Measurements from ENCODE around the gene NFATC1. TPM values are rescaled to one million over a fixed set of nuclear protein-coding genes. Genes with fewer than 3 reads are reported as not detected.

NFATC1 gene
- total RNA-seq, 4 donors from 2014 or later = 0.79 to 4.8 (median 2.6) TPM

DNA sequence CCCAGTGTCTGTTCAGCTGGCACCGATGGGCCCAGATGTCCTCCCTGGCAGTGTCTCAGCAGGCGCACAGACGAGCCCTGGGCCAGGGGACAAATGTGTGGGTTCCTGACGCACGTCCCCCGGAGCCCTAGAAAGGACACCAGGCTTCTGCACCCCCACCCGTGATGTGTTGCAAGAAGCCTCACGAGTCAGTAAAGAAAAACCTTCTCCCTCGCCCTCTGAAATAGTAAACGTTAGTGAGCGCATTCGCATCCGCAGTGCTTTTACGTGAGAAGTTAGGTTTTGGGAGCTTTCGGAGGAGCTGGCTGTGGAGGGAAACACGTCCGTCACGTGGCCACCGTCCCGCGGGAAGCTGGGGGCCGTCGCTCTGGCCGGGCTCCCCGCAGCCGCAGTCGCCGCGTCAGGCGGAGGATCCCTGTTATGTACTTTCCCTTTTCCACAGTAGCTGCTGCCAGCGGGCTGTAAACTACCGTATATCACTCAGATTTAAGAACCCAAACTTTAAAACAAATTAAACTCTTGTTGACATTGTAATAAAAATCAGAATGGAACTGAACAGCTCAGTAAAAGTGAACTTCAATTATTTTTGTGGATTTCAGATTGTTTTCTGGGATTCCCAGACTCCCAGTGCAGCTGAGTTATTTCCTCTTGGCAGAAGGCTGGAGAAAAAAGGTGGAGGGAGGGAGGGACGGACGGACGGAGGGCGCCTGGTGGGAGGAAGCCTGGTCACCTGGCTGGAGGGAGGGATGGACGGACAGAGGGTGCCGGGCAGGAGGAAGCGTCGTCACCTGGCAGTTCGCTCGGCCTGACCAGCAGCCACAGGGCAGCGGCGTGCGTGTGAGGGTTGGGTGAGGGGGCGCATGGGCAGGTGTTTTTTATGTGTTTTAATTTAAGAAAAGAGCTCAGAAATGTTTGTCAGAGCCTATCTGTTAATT, 112.1 kb downstream of the NFATC1 start:
- H3K27ac ChIP-seq = peak overlapping the region; percentile 46 to 92 (median 82)
- peak overlapping the region; percentile 10 to 58 (median 40) for H3K4me3 ChIP-seq
- 30 to 33% methylated on average over 33 to 40 of the region's 46 CpGs for WGBS, 2 donors
- peaks cover 0 to 6% (median 0%) of the 10 kb centered on the region in 3 donors for H3K36me3 ChIP-seq
- peaks cover 17 to 32% (median 18%) of the 10 kb centered on the region in 3 donors for H3K4me1 ChIP-seq
- no peaks in the 10 kb centered on the region for H3K9me3 ChIP-seq
- H3K27me3 ChIP-seq = peaks cover 0 to 12% (median 0%) of the 10 kb centered on the region in 4 donors
- intact Hi-C loops (cut with DNase I) = no loop called here
- TF ChIP-seq POLR2A (IDR thresholded peaks at IDR 0.05) (no peak), CTCF (IDR thresholded peaks at IDR 0.05) (no peak)
- no peak for DNase-seq

DNA sequence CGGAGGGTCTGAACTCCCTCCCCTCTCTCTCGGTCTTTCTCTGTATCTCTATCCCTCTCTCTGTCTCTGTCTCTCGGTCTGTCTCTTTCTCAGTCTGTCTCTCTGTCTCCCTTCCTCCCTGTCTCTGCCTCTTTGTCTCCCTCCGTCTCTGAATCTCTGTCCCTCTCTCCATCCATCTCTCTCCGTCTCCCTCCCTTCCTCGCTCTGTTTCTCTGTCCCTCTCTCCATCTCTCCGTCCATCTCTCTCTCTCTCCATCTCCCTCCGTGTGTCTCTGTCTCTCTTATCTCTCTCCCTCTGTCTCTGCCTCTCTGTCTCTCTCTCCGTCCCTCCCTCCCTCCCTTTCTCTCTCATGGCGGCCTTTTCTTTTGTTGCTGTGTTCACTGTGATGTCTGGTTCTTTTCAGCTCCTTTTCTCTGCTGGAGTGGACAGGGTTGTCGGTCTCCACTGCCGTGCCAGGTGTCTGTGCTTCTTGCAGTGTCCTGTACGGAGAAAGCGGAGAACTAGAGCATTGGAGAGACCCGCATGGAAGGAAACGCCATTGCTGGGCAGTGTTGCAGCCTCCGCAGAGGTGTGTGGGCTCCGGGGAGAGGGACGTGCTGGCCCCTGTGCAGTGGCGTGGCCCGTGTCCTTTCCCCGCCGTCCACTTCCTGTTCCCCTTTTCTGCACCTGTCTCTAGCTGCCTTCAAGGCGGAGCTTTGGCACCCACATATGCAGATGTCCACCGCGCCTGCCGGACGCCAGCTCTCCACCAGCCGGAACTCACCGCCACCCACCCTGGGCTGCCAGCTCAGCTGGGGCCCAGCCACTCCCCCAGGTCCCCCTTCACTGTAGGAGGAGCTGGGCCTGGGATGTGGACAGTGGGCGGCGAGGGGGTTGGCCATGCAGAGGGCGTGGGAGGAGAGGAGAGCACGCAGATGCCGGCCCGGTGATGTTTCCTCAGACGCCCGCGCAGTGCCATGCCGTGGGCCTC, 113.1 kb downstream of the NFATC1 start:
- WGBS, 2 donors = 71 to 85% methylated on average over 14 to 20 of the region's 40 CpGs
- intact Hi-C loops (cut with DNase I) = no loop called here
- no peak for DNase-seq
- TF ChIP-seq POLR2A (IDR thresholded peaks at IDR 0.05) (no peak), CTCF (IDR thresholded peaks at IDR 0.05) (no peak)
- H3K9me3 ChIP-seq = no peaks in the 10 kb centered on the region
- H3K4me3 ChIP-seq = no peak overlapping the region
- H3K4me1 ChIP-seq = peaks cover 17 to 32% (median 18%) of the 10 kb centered on the region in 3 donors
- peak overlapping the region in 2 of 4 donors; percentile 88 to 92 for H3K27ac ChIP-seq
- peaks cover 0 to 12% (median 0%) of the 10 kb centered on the region in 4 donors for H3K27me3 ChIP-seq
- H3K36me3 ChIP-seq = peaks cover 0 to 11% (median 0%) of the 10 kb centered on the region in 3 donors

DNA sequence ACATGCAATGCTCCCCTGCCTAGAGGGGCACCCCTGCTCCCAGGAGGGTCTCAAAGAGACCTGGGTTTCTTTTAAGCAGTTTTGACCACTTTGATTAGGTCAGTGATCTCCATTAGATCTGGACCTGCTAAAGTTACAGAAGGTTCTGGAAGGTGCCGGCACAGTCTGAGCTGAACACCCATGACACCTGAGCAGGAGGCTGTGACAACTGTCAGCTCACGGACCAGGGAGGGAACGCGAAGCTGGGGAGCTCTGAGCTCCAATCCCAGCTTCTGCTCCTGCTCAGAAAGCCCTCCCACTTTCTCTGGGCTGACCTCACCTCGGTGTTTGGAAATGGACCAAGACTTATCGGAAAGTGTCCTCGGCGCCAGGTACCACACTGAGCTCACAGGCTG, 113.8 kb downstream of the NFATC1 start:
- Histone ChIP-seq H3K36me3 (peaks cover 0 to 11% (median 0%) of the 10 kb centered on the region in 3 donors), H3K4me1 (peaks cover 17 to 32% (median 18%) of the 10 kb centered on the region in 3 donors), H3K27me3 (peaks cover 0 to 12% (median 0%) of the 10 kb centered on the region in 4 donors), H3K27ac (no peak overlapping the region), H3K9me3 (no peaks in the 10 kb centered on the region), H3K4me3 (no peak overlapping the region)
- 84 to 88% methylated on average over 4 to 6 of the region's 8 CpGs for WGBS, 2 donors
- no peak for DNase-seq
- TF ChIP-seq CTCF (IDR thresholded peaks at IDR 0.05) (no peak), POLR2A (IDR thresholded peaks at IDR 0.05) (no peak)
- intact Hi-C loops (cut with DNase I) = no loop called here

GRCh38 chr18:79510046-79510685, 114.4 kb downstream of the NFATC1 start:
- intact Hi-C loops (cut with DNase I) = no loop called here
- 91 to 92% methylated on average over 19 to 20 of the region's 20 CpGs for WGBS, 2 donors
- H3K4me1 ChIP-seq = peaks cover 17 to 32% (median 18%) of the 10 kb centered on the region in 3 donors
- no peak for TF ChIP-seq CTCF (IDR thresholded peaks at IDR 0.05)
- TF ChIP-seq POLR2A (IDR thresholded peaks at IDR 0.05) = no peak
- H3K27me3 ChIP-seq = peaks cover 0 to 12% (median 0%) of the 10 kb centered on the region in 4 donors
- H3K27ac ChIP-seq = no peak overlapping the region
- no peak overlapping the region for H3K4me3 ChIP-seq
- H3K36me3 ChIP-seq = peaks cover 0 to 11% (median 0%) of the 10 kb centered on the region in 3 donors
- no peaks in the 10 kb centered on the region for H3K9me3 ChIP-seq
- DNase-seq = no peak

Data from esophagus squamous epithelium (tissue), 5 donors.